Measurements from ENCODE around the gene SLF2. TPM values are rescaled to one million over a fixed set of nuclear protein-coding genes. Genes with fewer than 3 reads are reported as not detected.

The SLF2 gene
- total and polyA plus RNA-seq, 8 donors = 9.5 to 16.8 (median 11.8) TPM

GRCh38 chr10:100907175-100907574, 5.6 kb upstream of the SLF2 start:
- H3K36me3 ChIP-seq = no peaks in the 10 kb centered on the region

DNA sequence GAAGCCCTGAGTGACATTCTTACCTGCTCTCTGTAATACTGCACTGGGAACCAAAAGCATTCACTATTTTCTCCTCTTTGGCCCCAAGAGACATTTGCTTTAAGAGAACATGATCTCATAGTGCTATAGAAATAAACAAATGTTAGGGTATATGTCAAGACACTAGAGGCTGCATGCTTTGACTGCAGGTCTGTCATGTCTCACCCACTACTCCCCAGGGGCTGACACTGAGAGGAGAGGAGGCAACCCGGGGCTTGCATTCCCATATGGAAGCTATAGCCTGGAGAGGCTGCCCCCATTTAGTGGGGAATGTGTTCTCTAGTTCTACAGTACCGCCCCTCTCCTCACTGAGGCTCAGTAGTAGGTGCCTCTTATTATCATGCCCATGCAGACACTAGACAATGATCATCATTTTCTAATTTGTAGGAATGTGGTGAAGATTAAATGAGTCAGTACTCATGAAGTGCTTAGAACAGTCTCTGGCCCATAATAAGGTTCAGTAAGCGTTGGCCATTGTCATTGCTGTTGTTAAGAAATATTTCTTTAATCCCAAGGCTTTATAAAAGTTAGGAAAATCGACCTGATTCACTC, 4.9 kb upstream of the SLF2 start:
- no peak for ATAC-seq
- DNase-seq = no peak
- Histone ChIP-seq H3K36me3 (no peaks in the 10 kb centered on the region), H3K27me3 (no peaks in the 10 kb centered on the region), H3K4me3 (no peak overlapping the region), H3K4me1 (peaks cover 0 to 7% (median 6%) of the 10 kb centered on the region in 3 donors), H3K9me3 (no peaks in the 10 kb centered on the region), H3K27ac (no peak overlapping the region)
- TF ChIP-seq CTCF (IDR thresholded peaks at IDR 0.05) = no peak
- no peak for FAIRE-seq
- 65 to 70% methylated on average over 4 of the region's 4 CpGs for WGBS, 2 donors
- intact Hi-C loops (cut with DNase I) = no loop called here

More at GRCh38 chr10:100907175-100907574, 5.6 kb upstream of the SLF2 start:
- Histone ChIP-seq H3K4me3 (no peak overlapping the region), H3K4me1 (peaks cover 0 to 7% (median 5%) of the 10 kb centered on the region in 3 donors), H3K27ac (no peak overlapping the region), H3K27me3 (no peaks in the 10 kb centered on the region), H3K9me3 (no peaks in the 10 kb centered on the region)
- TF ChIP-seq CTCF (IDR thresholded peaks at IDR 0.05) = no peak
- FAIRE-seq (no peak), DNase-seq (no peak), ATAC-seq (peak in 2 of 4 donors; percentile 28 to 36)
- 6 to 8% methylated on average over 1 of the region's 1 CpG for WGBS, 2 donors
- intact Hi-C loops (cut with DNase I) = no loop called here

- ATAC-seq (no peak), FAIRE-seq (no peak), DNase-seq (no peak)
- WGBS, 2 donors = 86 to 89% methylated on average over 8 of the region's 8 CpGs
- Histone ChIP-seq H3K4me1 (peaks cover 0 to 7% (median 6%) of the 10 kb centered on the region in 3 donors), H3K27me3 (no peaks in the 10 kb centered on the region), H3K36me3 (no peaks in the 10 kb centered on the region), H3K9me3 (no peaks in the 10 kb centered on the region), H3K4me3 (no peak overlapping the region), H3K27ac (no peak overlapping the region)
- intact Hi-C loops (cut with DNase I) = no loop called here
- TF ChIP-seq CTCF (IDR thresholded peaks at IDR 0.05) = no peak
Measured at GRCh38 chr10:100908378-100908777, 4.4 kb upstream of the SLF2 start.

- no peak for TF ChIP-seq CTCF (IDR thresholded peaks at IDR 0.05)
- FAIRE-seq (no peak), DNase-seq (no peak), ATAC-seq (no peak)
- 42 to 54% methylated on average over 6 of the region's 6 CpGs for WGBS, 2 donors
- H3K9me3 ChIP-seq = no peaks in the 10 kb centered on the region
- no peaks in the 10 kb centered on the region for H3K27me3 ChIP-seq
- H3K4me3 ChIP-seq = no peak overlapping the region
- intact Hi-C loops (cut with DNase I) = no loop called here
- peaks cover 0 to 17% (median 15%) of the 10 kb centered on the region in 3 donors for H3K4me1 ChIP-seq
- no peak overlapping the region for H3K27ac ChIP-seq
- H3K36me3 ChIP-seq = no peaks in the 10 kb centered on the region
Measured at GRCh38 chr10:100909501-100910263, 3.1 kb upstream of the SLF2 start.

GRCh38 chr10:100911472-100911871, 1.3 kb upstream of the SLF2 start:
- Histone ChIP-seq H3K4me1 (peaks cover 4 to 26% (median 17%) of the 10 kb centered on the region in 3 donors), H3K36me3 (peaks cover 0 to 8% (median 0%) of the 10 kb centered on the region in 3 donors), H3K9me3 (no peaks in the 10 kb centered on the region), H3K4me3 (no peak overlapping the region), H3K27ac (peak overlapping the region in 2 of 4 donors; percentile 91 to 95), H3K27me3 (no peaks in the 10 kb centered on the region)
- ATAC-seq (no peak), DNase-seq (no peak), FAIRE-seq (no peak)
- WGBS, 2 donors = 73 to 77% methylated on average over 4 of the region's 4 CpGs
- no peak for TF ChIP-seq CTCF (IDR thresholded peaks at IDR 0.05)
- intact Hi-C loops (cut with DNase I) = no loop called here

Measured in pancreas (tissue), 10 donors.